Endodermal cell (in vitro differentiated cells): ENCODE data around the gene ASZ1. TPM values are rescaled to one million over a fixed set of nuclear protein-coding genes. Genes with fewer than 3 reads are reported as not detected.

ENCODE experiments used
- DNase-seq: peaks from one replicate; pipeline ENCODE4 v3.0.0-alpha.2; 2017
- H3K27ac ChIP-seq: 2 replicates; pipeline ENCODE4 v1.5.1; 2013; ENCODE audit warnings: mild to moderate bottlenecking, low read depth, low read length, moderate library complexity
- H3K27me3 ChIP-seq: 2 replicates; pipeline ENCODE4 v1.6.1; 2013; ENCODE audit warnings: mild to moderate bottlenecking, low read length, moderate library complexity; ENCODE audit not compliant: insufficient read depth, control insufficient read depth, poor library complexity, severe bottlenecking
- H3K36me3 ChIP-seq: 2 replicates; pipeline ENCODE4 v1.7.0; 2013; ENCODE audit warnings: mild to moderate bottlenecking, low read length, moderate library complexity; ENCODE audit not compliant: control insufficient read depth, insufficient read depth
- H3K4me1 ChIP-seq: one replicate; pipeline ENCODE4 v1.7.0; 2013; ENCODE audit warnings: low read length; ENCODE audit not compliant: control insufficient read depth, insufficient read depth
- H3K4me3 ChIP-seq: 2 replicates; pipeline ENCODE4 v1.5.1; 2013; ENCODE audit warnings: mild to moderate bottlenecking, low read length, moderate library complexity
- H3K9ac ChIP-seq: 2 replicates; pipeline ENCODE4 v1.6.1; 2013; ENCODE audit warnings: mild to moderate bottlenecking, low read length, moderate library complexity; ENCODE audit not compliant: poor library complexity, severe bottlenecking; ENCODE audit errors: extremely low read depth
- H3K9me3 ChIP-seq: 2 replicates; pipeline ENCODE4 v1.6.1; 2013; ENCODE audit warnings: mild to moderate bottlenecking, low read length, moderate library complexity; ENCODE audit not compliant: control insufficient read depth
- H3K27ac Mint-ChIP-seq: 2 replicates; pipeline ENCODE4 v1.8.0; 2020; ENCODE audit warnings: mixed read lengths
- H3K27me3 Mint-ChIP-seq: 2 replicates; pipeline ENCODE4 v1.8.0; 2021; ENCODE audit warnings: mild to moderate bottlenecking, mixed read lengths; ENCODE audit not compliant: insufficient read depth
- H3K36me3 Mint-ChIP-seq: 2 replicates; pipeline ENCODE4 v1.8.0; 2020; ENCODE audit warnings: low read depth, mixed read lengths
- H3K4me1 Mint-ChIP-seq: 2 replicates; pipeline ENCODE4 v1.8.0; 2020; ENCODE audit warnings: mixed read lengths
- H3K4me3 Mint-ChIP-seq: 2 replicates; pipeline ENCODE4 v1.8.0; 2020; ENCODE audit warnings: mild to moderate bottlenecking, moderate library complexity, mixed read lengths
- H3K9me3 Mint-ChIP-seq: 2 replicates; pipeline ENCODE4 v1.8.0; 2020; ENCODE audit warnings: mild to moderate bottlenecking, mixed read lengths
- total RNA-seq, 2 donors: library from RNA; stranded (reverse); fragmentation: NEBNext Ultra II Directional in 1 of 2; extraction: Animal tissue kit (Norgen Biotek cat#: 25700) in 1 of 2; gene quantifications; 2 replicates in 1 of 2; 3 replicates in 1 of 2; pipeline ENCODE4 v1.2.1, GENCODE V29; 2021
- TF ChIP-seq, protein P1 (sequence below): fragments of 200-600 bp; sonication (generic); conservative IDR thresholded peaks from 2 replicates; pipeline ENCODE4 v1.5.0; 2021; ENCODE audit warnings: antibody characterized with exemption, mild to moderate bottlenecking

Gene ASZ1
- total RNA-seq, 2 donors from 2014 or later, result not detected

DNA sequence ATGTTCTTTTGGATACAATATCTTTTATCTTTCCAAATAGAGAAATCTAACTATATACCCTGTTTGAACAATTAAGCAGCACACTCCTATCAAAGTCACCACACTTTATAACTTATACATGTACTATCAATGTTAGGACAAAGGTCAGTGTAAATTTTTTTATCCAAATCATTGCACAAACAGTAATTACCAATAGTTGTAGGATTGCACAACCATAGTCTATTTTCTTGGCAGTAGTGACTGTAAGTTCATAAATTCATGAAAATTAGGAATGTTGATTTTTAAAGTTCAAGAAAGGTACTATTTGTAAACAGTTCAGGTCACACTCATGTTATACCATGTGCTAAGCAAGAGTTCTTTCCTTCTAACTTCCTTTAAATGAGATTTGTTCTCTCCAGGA lies 113.7 kb downstream of the ASZ1 start:
- no peaks in the 10 kb centered on the region for H3K4me1 ChIP-seq
- Mint-ChIP-seq H3K9me3 (no peaks in the 10 kb centered on the region), H3K4me1 (no peaks in the 10 kb centered on the region), H3K4me3 (no peak overlapping the region), H3K27ac (no peak overlapping the region), H3K36me3 (no peaks in the 10 kb centered on the region), H3K27me3 (peaks cover 39% of the 10 kb centered on the region)
- peaks cover 34% of the 10 kb centered on the region for H3K27me3 ChIP-seq
- no peaks in the 10 kb centered on the region for H3K9me3 ChIP-seq
- DNase-seq, result no peak
- no peak overlapping the region for H3K27ac ChIP-seq
- no peak overlapping the region for H3K9ac ChIP-seq
- H3K36me3 ChIP-seq, result no peaks in the 10 kb centered on the region
- TF ChIP-seq, protein P1, sequence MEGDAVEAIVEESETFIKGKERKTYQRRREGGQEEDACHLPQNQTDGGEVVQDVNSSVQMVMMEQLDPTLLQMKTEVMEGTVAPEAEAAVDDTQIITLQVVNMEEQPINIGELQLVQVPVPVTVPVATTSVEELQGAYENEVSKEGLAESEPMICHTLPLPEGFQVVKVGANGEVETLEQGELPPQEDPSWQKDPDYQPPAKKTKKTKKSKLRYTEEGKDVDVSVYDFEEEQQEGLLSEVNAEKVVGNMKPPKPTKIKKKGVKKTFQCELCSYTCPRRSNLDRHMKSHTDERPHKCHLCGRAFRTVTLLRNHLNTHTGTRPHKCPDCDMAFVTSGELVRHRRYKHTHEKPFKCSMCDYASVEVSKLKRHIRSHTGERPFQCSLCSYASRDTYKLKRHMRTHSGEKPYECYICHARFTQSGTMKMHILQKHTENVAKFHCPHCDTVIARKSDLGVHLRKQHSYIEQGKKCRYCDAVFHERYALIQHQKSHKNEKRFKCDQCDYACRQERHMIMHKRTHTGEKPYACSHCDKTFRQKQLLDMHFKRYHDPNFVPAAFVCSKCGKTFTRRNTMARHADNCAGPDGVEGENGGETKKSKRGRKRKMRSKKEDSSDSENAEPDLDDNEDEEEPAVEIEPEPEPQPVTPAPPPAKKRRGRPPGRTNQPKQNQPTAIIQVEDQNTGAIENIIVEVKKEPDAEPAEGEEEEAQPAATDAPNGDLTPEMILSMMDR, result no peak
- H3K4me3 ChIP-seq, result no peak overlapping the region

Other genes starting within 250 kb of the ASZ1 start
- not detected for gene WNT2, start 104.4 kb downstream of the ASZ1 start, total RNA-seq
- 1 to 10 TPM; 2.0 to 3.5 TPM for gene CFTR, start 52.5 kb upstream of the ASZ1 start, total RNA-seq